ENCODE data around the gene PRR11.

GRCh38 chr17:59154721-59155438 lies 666 bp upstream of the PRR11 start, which contains the start of gene SKA2:
- TF ChIP-seq CTCF (IDR thresholded peaks at IDR 0.05; ENCODE audit: low read length) (no peak), EZH2 (optimal IDR thresholded peaks at IDR 0.05; ENCODE audit: low read depth, low read length) (no peak), EZH2phosphoT487 (IDR thresholded peaks at IDR 0.05; ENCODE audit: low read length) (no peak)
